ENCODE results near the gene TMEM252.

The TMEM252 gene

GRCh38 chr9:68545033-68545705 is 4.5 kb upstream of the TMEM252 start:
- no peak for DNase-seq (ENCODE audit: low read depth in 2 of 2)

- DNase-seq (ENCODE audit: low read depth in 2 of 2) = no peak
Measured at GRCh38 chr9:68541568-68541967, 885 bp upstream of the TMEM252 start.

- no peak for DNase-seq (ENCODE audit: low read depth in 2 of 2)
Measured at GRCh38 chr9:68538200-68538599, 2.5 kb downstream of the TMEM252 start.

GRCh38 chr9:68537616-68537880 is 3.1 kb downstream of the TMEM252 start:
- no peak for DNase-seq (ENCODE audit: low read depth in 2 of 2)

- DNase-seq (ENCODE audit: low read depth in 2 of 2) = no peak
Measured at GRCh38 chr9:68536876-68537615, 3.6 kb downstream of the TMEM252 start.

GRCh38 chr9:68533678-68534077 is 7.0 kb downstream of the TMEM252 start:
- no peak for DNase-seq (ENCODE audit: low read depth in 2 of 2)

GRCh38 chr9:68532131-68532530 is 8.6 kb downstream of the TMEM252 start:
- no peak for DNase-seq (ENCODE audit: low read depth in 2 of 2)

GRCh38 chr9:68530618-68531017 is 10.1 kb downstream of the TMEM252 start:
- no peak for DNase-seq (ENCODE audit: low read depth in 2 of 2)

- DNase-seq (ENCODE audit: low read depth in 2 of 2) = no peak
Measured at GRCh38 chr9:68523367-68523936, 17.2 kb downstream of the TMEM252 start.

GRCh38 chr9:68522954-68523353 is 17.7 kb downstream of the TMEM252 start:
- no peak for DNase-seq (ENCODE audit: low read depth in 2 of 2)

- DNase-seq (ENCODE audit: low read depth in 2 of 2) = no peak
Measured at GRCh38 chr9:68522131-68522530, 18.6 kb downstream of the TMEM252 start.

- no peak for DNase-seq (ENCODE audit: low read depth in 2 of 2)
Measured at GRCh38 chr9:68515326-68516017, 25.2 kb downstream of the TMEM252 start.

- no peak for DNase-seq (ENCODE audit: low read depth in 2 of 2)
Measured at GRCh38 chr9:68513981-68514380, 26.7 kb downstream of the TMEM252 start.

- DNase-seq (ENCODE audit: low read depth in 2 of 2) = no peak
Measured at GRCh38 chr9:68513385-68513784, 27.3 kb downstream of the TMEM252 start.

- DNase-seq (ENCODE audit: low read depth in 2 of 2) = no peak
Measured at GRCh38 chr9:68509689-68510088, 31.0 kb downstream of the TMEM252 start.

- no peak for DNase-seq (ENCODE audit: low read depth in 2 of 2)
Measured at GRCh38 chr9:68508547-68508946, 32.1 kb downstream of the TMEM252 start.

- no peak for DNase-seq (ENCODE audit: low read depth in 2 of 2)
Measured at GRCh38 chr9:68507806-68508145, 32.9 kb downstream of the TMEM252 start.

GRCh38 chr9:68507130-68507805 is 33.4 kb downstream of the TMEM252 start:
- DNase-seq (ENCODE audit: low read depth in 2 of 2) = no peak

- no peak for DNase-seq (ENCODE audit: low read depth in 2 of 2)
Measured at GRCh38 chr9:68506551-68506950, 34.1 kb downstream of the TMEM252 start.

GRCh38 chr9:68505681-68506409 is 34.8 kb downstream of the TMEM252 start:
- DNase-seq (ENCODE audit: low read depth in 2 of 2) = no peak

GRCh38 chr9:68502279-68502678 is 38.4 kb downstream of the TMEM252 start:
- no peak for DNase-seq (ENCODE audit: low read depth in 2 of 2)
